WTC11 (cell line): ENCODE measurements around the gene HOXA10. TPM values are rescaled to one million over a fixed set of nuclear protein-coding genes. Genes with fewer than 3 reads are reported as not detected.

Experiments used
- ATAC-seq: fragments of 200-7000 bp; cut with Tn5 transposase; 2 replicates; pipeline ENCODE4 v1.10.0; 2021; ENCODE audit warnings: mild to moderate bottlenecking, moderate library complexity
- CTCF ChIA-PET: fragments of 300-600 bp; sonication (Branson Sonifier 250); formaldehyde crosslinking; loops from one replicate; lab custom pipeline; 2021; ENCODE audit warnings: antibody characterized with exemption; lab: Charles Lee
- POLR2A ChIA-PET: fragments of 350-600 bp; sonication (Branson Sonifier 250); formaldehyde crosslinking; loops from one replicate; lab custom pipeline; 2021; ENCODE audit warnings: antibody characterized with exemption; lab: Charles Lee
- DNase-seq: peaks from one replicate; pipeline ENCODE4 v3.0.0; 2021; ENCODE audit warnings: low spot score
- H3K27ac Mint-ChIP-seq: 2 replicates; pipeline ENCODE4 v1.8.0; 2021; ENCODE audit warnings: mixed read lengths
- H3K27me3 Mint-ChIP-seq: 2 replicates; pipeline ENCODE4 v1.8.0; 2021; ENCODE audit warnings: low read depth, mild to moderate bottlenecking, moderate library complexity, mixed read lengths
- H3K36me3 Mint-ChIP-seq: 2 replicates; pipeline ENCODE4 v1.8.0; 2021; ENCODE audit warnings: mixed read lengths
- H3K4me1 Mint-ChIP-seq: 2 replicates; pipeline ENCODE4 v1.8.0; 2022; ENCODE audit warnings: mixed read lengths
- H3K4me3 Mint-ChIP-seq: 2 replicates; pipeline ENCODE4 v1.8.0; 2021; ENCODE audit warnings: mild to moderate bottlenecking, moderate library complexity, mixed read lengths
- H3K9me3 Mint-ChIP-seq: 2 replicates; pipeline ENCODE4 v1.8.0; 2021; ENCODE audit warnings: mixed read lengths
- ATF1 ChIP-seq: sonication (generic); formaldehyde crosslinking; IDR thresholded peaks from 2 replicates; pipeline ENCODE4 v1.8.1; 2023; ENCODE audit warnings: mild to moderate bottlenecking, moderate library complexity, missing genetic modification reagents
- CBFB ChIP-seq: sonication (generic); formaldehyde crosslinking; IDR thresholded peaks from 2 replicates; pipeline ENCODE4 v1.8.1; 2022; ENCODE audit warnings: mild to moderate bottlenecking, low read depth, missing genetic modification reagents
- CREM ChIP-seq: sonication (generic); formaldehyde crosslinking; IDR thresholded peaks from 2 replicates; pipeline ENCODE4 v1.8.1; 2022; ENCODE audit warnings: mild to moderate bottlenecking, missing genetic modification reagents, moderate library complexity
- FOXJ3 ChIP-seq: sonication (generic); formaldehyde crosslinking; IDR thresholded peaks from 2 replicates; pipeline ENCODE4 v1.9.0; 2021; ENCODE audit warnings: missing genetic modification reagents, mild to moderate bottlenecking, borderline replicate concordance
- JAZF1 ChIP-seq: fragments of 250-450 bp; sonication (Bioruptor Pico); IDR thresholded peaks from 2 replicates; pipeline ENCODE4 v1.9.0; 2021; ENCODE audit warnings: moderate library complexity, mild to moderate bottlenecking, inconsistent platforms
- MLX ChIP-seq: sonication (generic); formaldehyde crosslinking; IDR thresholded peaks from 2 replicates; pipeline ENCODE4 v1.8.1; 2023; ENCODE audit warnings: mild to moderate bottlenecking, missing genetic modification reagents, moderate library complexity
- MXD4 ChIP-seq: fragments of 250-450 bp; sonication (Bioruptor Pico); IDR thresholded peaks from 2 replicates; pipeline ENCODE4 v1.8.0; 2021; ENCODE audit warnings: mild to moderate bottlenecking, moderate library complexity, borderline replicate concordance
- NR3C1 ChIP-seq: sonication (generic); formaldehyde crosslinking; conservative IDR thresholded peaks from 2 replicates; pipeline ENCODE4 v1.8.1; 2023; ENCODE audit warnings: low read depth, mild to moderate bottlenecking, missing genetic modification reagents
- RORB ChIP-seq: fragments of 250-450 bp; sonication (Bioruptor Pico); IDR thresholded peaks from 2 replicates; pipeline ENCODE4 v1.9.0; 2021; ENCODE audit warnings: mild to moderate bottlenecking
- TP53 ChIP-seq: sonication (generic); formaldehyde crosslinking; IDR thresholded peaks from 2 replicates; pipeline ENCODE4 v1.8.1; 2023; ENCODE audit warnings: mild to moderate bottlenecking, missing genetic modification reagents
- ZBTB43 ChIP-seq: sonication (generic); formaldehyde crosslinking; IDR thresholded peaks from 2 replicates; pipeline ENCODE4 v1.8.1; 2023; ENCODE audit warnings: mild to moderate bottlenecking, missing genetic modification reagents
- ZNF232 ChIP-seq: sonication (generic); formaldehyde crosslinking; IDR thresholded peaks from 2 replicates; pipeline ENCODE4 v1.8.0; 2022; ENCODE audit warnings: mild to moderate bottlenecking, missing genetic modification reagents
- ZNF263 ChIP-seq: sonication (generic); formaldehyde crosslinking; IDR thresholded peaks from 2 replicates; pipeline ENCODE4 v1.8.1; 2022; ENCODE audit warnings: low read depth, mild to moderate bottlenecking, moderate library complexity, missing genetic modification reagents
- ZNF281 ChIP-seq: sonication (generic); formaldehyde crosslinking; IDR thresholded peaks from 2 replicates; pipeline ENCODE4 v1.8.0; 2023; ENCODE audit warnings: mild to moderate bottlenecking, missing genetic modification reagents
- total RNA-seq: library from RNA; stranded (reverse); gene quantifications from 3 replicates; pipeline ENCODE4 v1.2.3, GENCODE V29; 2021
- TF ChIP-seq, protein P1 (sequence below): fragments of 200-600 bp; IDR thresholded peaks from 2 replicates; pipeline ENCODE4 v1.8.0; 2022; ENCODE audit warnings: antibody characterized with exemption
- TF ChIP-seq, protein P2 (sequence below): sonication (generic); formaldehyde crosslinking; IDR thresholded peaks from 2 replicates; pipeline ENCODE4 v1.8.0; 2022; ENCODE audit warnings: mild to moderate bottlenecking, missing genetic modification reagents
- TF ChIP-seq, protein P3 (sequence below): sonication (generic); formaldehyde crosslinking; IDR thresholded peaks from 2 replicates; pipeline ENCODE4 v1.8.1; 2023; ENCODE audit warnings: mild to moderate bottlenecking, missing genetic modification reagents
- TF ChIP-seq, protein P4 (sequence below): sonication (generic); formaldehyde crosslinking; IDR thresholded peaks from 2 replicates; pipeline ENCODE4 v1.8.0; 2022; ENCODE audit warnings: mild to moderate bottlenecking, missing genetic modification reagents
- TF ChIP-seq, protein P5 (sequence below): fragments of 250-450 bp; sonication (Bioruptor Pico); IDR thresholded peaks from 2 replicates; pipeline ENCODE4 v2.1.2; 2022; ENCODE audit warnings: mild to moderate bottlenecking, moderate library complexity

HOXA10 gene
- total RNA-seq, 1 experiment from 2014 or later: 0.07 TPM

- TF ChIP-seq ZNF232 (CRISPR knock-in tag): no peak
Measured at GRCh38 chr7:27220440-27220955, 46.4 kb upstream of the HOXA10 start (continued).

DNA sequence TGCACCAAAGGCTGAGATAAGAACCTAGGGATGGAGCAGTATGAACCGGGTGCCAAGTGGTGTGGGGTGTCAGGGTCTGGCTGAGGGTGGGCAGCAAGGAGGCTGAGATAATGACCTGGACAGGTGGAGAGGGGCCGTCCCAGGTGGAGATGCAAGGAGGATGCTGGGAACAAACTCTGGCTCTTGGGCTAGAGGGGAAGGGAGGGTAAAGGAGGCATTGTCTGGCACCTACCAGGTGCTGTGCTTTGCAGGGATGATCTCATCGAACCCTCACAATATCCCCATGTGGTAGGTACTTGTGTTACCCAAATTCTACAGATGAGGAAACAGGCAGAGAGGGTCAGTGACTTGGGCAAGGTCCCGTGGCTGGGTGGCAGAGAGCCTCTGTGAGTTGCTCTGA lies 45.7 kb upstream of the HOXA10 start:
- Mint-ChIP-seq H3K36me3 (no peaks in the 10 kb centered on the region), H3K27ac (no peak overlapping the region), H3K4me3 (no peak overlapping the region), H3K9me3 (no peaks in the 10 kb centered on the region), H3K4me1 (peaks cover 38% of the 10 kb centered on the region), H3K27me3 (peaks cover 100% of the 10 kb centered on the region)
- CTCF ChIA-PET: no interaction called here
- DNase-seq (no peak), ATAC-seq (no peak)
- POLR2A ChIA-PET: no interaction called here
- TF ChIP-seq NR3C1: no peak
- TF ChIP-seq, protein P1, sequence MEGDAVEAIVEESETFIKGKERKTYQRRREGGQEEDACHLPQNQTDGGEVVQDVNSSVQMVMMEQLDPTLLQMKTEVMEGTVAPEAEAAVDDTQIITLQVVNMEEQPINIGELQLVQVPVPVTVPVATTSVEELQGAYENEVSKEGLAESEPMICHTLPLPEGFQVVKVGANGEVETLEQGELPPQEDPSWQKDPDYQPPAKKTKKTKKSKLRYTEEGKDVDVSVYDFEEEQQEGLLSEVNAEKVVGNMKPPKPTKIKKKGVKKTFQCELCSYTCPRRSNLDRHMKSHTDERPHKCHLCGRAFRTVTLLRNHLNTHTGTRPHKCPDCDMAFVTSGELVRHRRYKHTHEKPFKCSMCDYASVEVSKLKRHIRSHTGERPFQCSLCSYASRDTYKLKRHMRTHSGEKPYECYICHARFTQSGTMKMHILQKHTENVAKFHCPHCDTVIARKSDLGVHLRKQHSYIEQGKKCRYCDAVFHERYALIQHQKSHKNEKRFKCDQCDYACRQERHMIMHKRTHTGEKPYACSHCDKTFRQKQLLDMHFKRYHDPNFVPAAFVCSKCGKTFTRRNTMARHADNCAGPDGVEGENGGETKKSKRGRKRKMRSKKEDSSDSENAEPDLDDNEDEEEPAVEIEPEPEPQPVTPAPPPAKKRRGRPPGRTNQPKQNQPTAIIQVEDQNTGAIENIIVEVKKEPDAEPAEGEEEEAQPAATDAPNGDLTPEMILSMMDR: no peak
- TF ChIP-seq MLX (CRISPR knock-in tag): no peak

DNA sequence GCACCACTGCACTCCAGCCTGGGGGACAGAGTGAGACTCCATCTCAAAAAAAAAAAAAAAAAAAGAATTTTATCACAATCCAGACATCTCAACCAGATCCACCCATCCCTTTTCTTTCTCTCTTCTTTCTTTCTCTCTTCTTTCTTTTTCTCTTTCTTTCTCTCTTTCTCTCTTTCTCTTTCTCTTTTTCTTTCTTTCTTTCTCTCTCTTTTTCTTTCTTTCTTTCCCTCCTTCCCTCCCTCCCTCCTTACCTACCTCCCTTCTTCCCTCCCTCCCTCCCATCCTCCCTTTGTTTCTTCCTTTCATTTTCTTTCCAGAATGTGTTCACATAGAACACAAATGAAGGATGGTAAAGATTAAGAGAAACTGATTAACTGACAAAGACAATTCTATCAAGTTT lies 43.8 kb upstream of the HOXA10 start:
- no peaks in the 10 kb centered on the region for H3K36me3 Mint-ChIP-seq
- TF ChIP-seq CBFB (CRISPR knock-in tag) (no peak), CREM (CRISPR knock-in tag) (no peak), ATF1 (CRISPR knock-in tag) (no peak), ZNF263 (CRISPR knock-in tag) (no peak)
- TF ChIP-seq, protein P2, sequence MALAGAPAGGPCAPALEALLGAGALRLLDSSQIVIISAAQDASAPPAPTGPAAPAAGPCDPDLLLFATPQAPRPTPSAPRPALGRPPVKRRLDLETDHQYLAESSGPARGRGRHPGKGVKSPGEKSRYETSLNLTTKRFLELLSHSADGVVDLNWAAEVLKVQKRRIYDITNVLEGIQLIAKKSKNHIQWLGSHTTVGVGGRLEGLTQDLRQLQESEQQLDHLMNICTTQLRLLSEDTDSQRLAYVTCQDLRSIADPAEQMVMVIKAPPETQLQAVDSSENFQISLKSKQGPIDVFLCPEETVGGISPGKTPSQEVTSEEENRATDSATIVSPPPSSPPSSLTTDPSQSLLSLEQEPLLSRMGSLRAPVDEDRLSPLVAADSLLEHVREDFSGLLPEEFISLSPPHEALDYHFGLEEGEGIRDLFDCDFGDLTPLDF (CRISPR knock-in tag): no peak
- TF ChIP-seq, protein P3, sequence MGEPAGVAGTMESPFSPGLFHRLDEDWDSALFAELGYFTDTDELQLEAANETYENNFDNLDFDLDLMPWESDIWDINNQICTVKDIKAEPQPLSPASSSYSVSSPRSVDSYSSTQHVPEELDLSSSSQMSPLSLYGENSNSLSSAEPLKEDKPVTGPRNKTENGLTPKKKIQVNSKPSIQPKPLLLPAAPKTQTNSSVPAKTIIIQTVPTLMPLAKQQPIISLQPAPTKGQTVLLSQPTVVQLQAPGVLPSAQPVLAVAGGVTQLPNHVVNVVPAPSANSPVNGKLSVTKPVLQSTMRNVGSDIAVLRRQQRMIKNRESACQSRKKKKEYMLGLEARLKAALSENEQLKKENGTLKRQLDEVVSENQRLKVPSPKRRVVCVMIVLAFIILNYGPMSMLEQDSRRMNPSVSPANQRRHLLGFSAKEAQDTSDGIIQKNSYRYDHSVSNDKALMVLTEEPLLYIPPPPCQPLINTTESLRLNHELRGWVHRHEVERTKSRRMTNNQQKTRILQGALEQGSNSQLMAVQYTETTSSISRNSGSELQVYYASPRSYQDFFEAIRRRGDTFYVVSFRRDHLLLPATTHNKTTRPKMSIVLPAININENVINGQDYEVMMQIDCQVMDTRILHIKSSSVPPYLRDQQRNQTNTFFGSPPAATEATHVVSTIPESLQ (CRISPR knock-in tag): no peak
- H3K4me1 Mint-ChIP-seq: peaks cover 39% of the 10 kb centered on the region
- no peak for DNase-seq
- no peak for ATAC-seq
- CTCF ChIA-PET: interaction anchor here (1.1 kb wide), 1 partner anchor 22 kb away, joined by 3 read pairs; no protein-coding TSS in a partner anchor
- H3K4me3 Mint-ChIP-seq: no peak overlapping the region
- H3K27ac Mint-ChIP-seq: no peak overlapping the region
- H3K27me3 Mint-ChIP-seq: peaks cover 100% of the 10 kb centered on the region
- POLR2A ChIA-PET: no interaction called here
- no peaks in the 10 kb centered on the region for H3K9me3 Mint-ChIP-seq

DNA sequence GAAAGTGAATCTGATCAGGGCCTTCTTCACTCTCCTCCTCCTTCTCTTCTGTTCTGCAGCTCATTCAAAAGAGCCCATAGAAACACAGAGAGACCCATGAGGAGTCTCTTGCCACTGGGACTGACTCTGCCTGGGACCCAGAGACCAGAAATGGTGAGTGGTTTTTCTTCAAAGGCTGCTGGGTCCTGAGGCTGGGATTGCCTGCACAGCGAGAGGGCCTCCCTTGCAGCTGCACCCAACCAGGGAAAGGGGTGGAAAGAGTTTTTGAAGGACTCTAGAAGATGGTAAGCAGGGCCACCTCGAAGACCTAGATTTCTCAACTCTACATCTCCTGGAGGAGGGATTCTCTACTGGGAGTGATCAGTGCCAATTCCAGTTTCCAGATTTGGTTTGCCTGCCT lies 41.2 kb upstream of the HOXA10 start:
- Mint-ChIP-seq H3K27ac (no peak overlapping the region), H3K9me3 (no peaks in the 10 kb centered on the region), H3K4me1 (peaks cover 38% of the 10 kb centered on the region), H3K27me3 (peaks cover 100% of the 10 kb centered on the region), H3K36me3 (no peaks in the 10 kb centered on the region), H3K4me3 (no peak overlapping the region)
- no peak for DNase-seq
- no peak for ATAC-seq
- ChIA-PET CTCF (interaction anchor here (2.1 kb wide), 1 partner anchor 36 kb away, joined by 5 read pairs; no protein-coding TSS in a partner anchor), POLR2A (no interaction called here)
- TF ChIP-seq FOXJ3 (CRISPR knock-in tag): no peak
- no peak for TF ChIP-seq RORB
- TF ChIP-seq, protein P4, sequence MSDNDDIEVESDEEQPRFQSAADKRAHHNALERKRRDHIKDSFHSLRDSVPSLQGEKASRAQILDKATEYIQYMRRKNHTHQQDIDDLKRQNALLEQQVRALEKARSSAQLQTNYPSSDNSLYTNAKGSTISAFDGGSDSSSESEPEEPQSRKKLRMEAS (CRISPR knock-in tag): no peak
- TF ChIP-seq MXD4: no peak
- TF ChIP-seq TP53 (CRISPR knock-in tag): no peak
- TF ChIP-seq ZNF281 (CRISPR knock-in tag): no peak
- TF ChIP-seq, protein P5, sequence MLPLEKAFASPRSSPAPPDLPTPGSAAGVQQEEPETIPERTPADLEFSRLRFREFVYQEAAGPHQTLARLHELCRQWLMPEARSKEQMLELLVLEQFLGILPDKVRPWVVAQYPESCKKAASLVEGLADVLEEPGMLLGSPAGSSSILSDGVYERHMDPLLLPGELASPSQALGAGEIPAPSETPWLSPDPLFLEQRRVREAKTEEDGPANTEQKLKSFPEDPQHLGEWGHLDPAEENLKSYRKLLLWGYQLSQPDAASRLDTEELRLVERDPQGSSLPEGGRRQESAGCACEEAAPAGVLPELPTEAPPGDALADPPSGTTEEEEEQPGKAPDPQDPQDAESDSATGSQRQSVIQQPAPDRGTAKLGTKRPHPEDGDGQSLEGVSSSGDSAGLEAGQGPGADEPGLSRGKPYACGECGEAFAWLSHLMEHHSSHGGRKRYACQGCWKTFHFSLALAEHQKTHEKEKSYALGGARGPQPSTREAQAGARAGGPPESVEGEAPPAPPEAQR (CRISPR knock-in tag): no peak
- TF ChIP-seq JAZF1 (CRISPR knock-in tag): no peak
- TF ChIP-seq ZBTB43 (CRISPR knock-in tag): no peak
